Astrocyte (in vitro differentiated cells and primary cell): ENCODE measurements around the gene NPR1. TPM values are rescaled to one million over a fixed set of nuclear protein-coding genes. Genes with fewer than 3 reads are reported as not detected.
A peak's percentile ranks its signal among the peaks of the same experiment; 100 is the strongest.

ENCODE experiments used
- DNase-seq: peaks from one replicate; pipeline ENCODE4 v3.0.0-alpha.2; 2010; ENCODE audit warnings: low read depth
- FAIRE-seq: peaks from 2 replicates; lab custom pipeline; 2011; peaks lifted over from hg19 to GRCh38; lab: Jason Lieb, UNC
- H2AFZ ChIP-seq: 2 replicates; pipeline ENCODE4 v1.6.0; 2012; ENCODE audit warnings: low read depth, low read length, inconsistent platforms
- H3K27ac ChIP-seq: 2 replicates; pipeline ENCODE4 v1.5.1; 2011; ENCODE audit warnings: low read depth, low read length, inconsistent platforms
- H3K27me3 ChIP-seq: 2 replicates; pipeline ENCODE4 v1.6.0; 2011; ENCODE audit warnings: low read length, inconsistent platforms; ENCODE audit not compliant: insufficient read depth
- H3K36me3 ChIP-seq: 2 replicates; pipeline ENCODE4 v1.5.1; 2011; ENCODE audit warnings: low read length, inconsistent platforms; ENCODE audit not compliant: insufficient read depth
- H3K4me1 ChIP-seq: 2 replicates; pipeline ENCODE4 v1.5.1; 2011; ENCODE audit warnings: low read length, inconsistent platforms; ENCODE audit not compliant: insufficient read depth
- H3K4me2 ChIP-seq: 2 replicates; pipeline ENCODE4 v1.6.0; 2012; ENCODE audit warnings: low read length, inconsistent platforms
- H3K4me3 ChIP-seq: 2 replicates; pipeline ENCODE4 v1.5.1; 2011; ENCODE audit warnings: low read depth, mild to moderate bottlenecking, low read length, inconsistent platforms; ENCODE audit not compliant: insufficient read depth
- H3K79me2 ChIP-seq: 2 replicates; pipeline ENCODE4 v1.6.0; 2012; ENCODE audit warnings: mild to moderate bottlenecking, low read length, inconsistent platforms; ENCODE audit not compliant: insufficient read depth
- H3K9ac ChIP-seq: 2 replicates; pipeline ENCODE4 v1.6.0; 2012; ENCODE audit warnings: mild to moderate bottlenecking, low read length, inconsistent platforms
- H3K9me3 ChIP-seq: 2 replicates; pipeline ENCODE4 v1.5.1; 2012; ENCODE audit warnings: low read depth, mild to moderate bottlenecking, low read length, inconsistent platforms; ENCODE audit not compliant: insufficient read depth
- H4K20me1 ChIP-seq: 2 replicates; pipeline ENCODE4 v1.6.0; 2012; ENCODE audit warnings: low read length, inconsistent platforms; ENCODE audit not compliant: insufficient read depth
- H3K27ac Mint-ChIP-seq: one replicate; pipeline ENCODE4 v1.8.0; 2021; ENCODE audit warnings: mild to moderate bottlenecking, mixed read lengths; ENCODE audit not compliant: unreplicated experiment
- H3K27me3 Mint-ChIP-seq: one replicate; pipeline ENCODE4 v1.8.0; 2021; ENCODE audit warnings: low read depth, mixed read lengths; ENCODE audit not compliant: unreplicated experiment
- H3K36me3 Mint-ChIP-seq: one replicate; pipeline ENCODE4 v1.8.0; 2021; ENCODE audit warnings: low read depth, mixed read lengths; ENCODE audit not compliant: unreplicated experiment
- H3K4me1 Mint-ChIP-seq: one replicate; pipeline ENCODE4 v1.8.0; 2021; ENCODE audit warnings: low read depth, mixed read lengths; ENCODE audit not compliant: unreplicated experiment
- H3K4me3 Mint-ChIP-seq: one replicate; pipeline ENCODE4 v1.8.0; 2021; ENCODE audit warnings: mild to moderate bottlenecking, moderate library complexity, mixed read lengths; ENCODE audit not compliant: unreplicated experiment
- H3K9me3 Mint-ChIP-seq: one replicate; pipeline ENCODE4 v1.8.0; 2021; ENCODE audit warnings: mild to moderate bottlenecking, mixed read lengths; ENCODE audit not compliant: unreplicated experiment
- EZH2 ChIP-seq: IDR thresholded peaks from 2 replicates; pipeline ENCODE4 v1.6.1; 2012; ENCODE audit warnings: mild to moderate bottlenecking, low read length, inconsistent platforms; ENCODE audit not compliant: insufficient read depth
- total RNA-seq: library from RNA; stranded (reverse); gene quantifications from 2 replicates; pipeline ENCODE4 v1.2.1, GENCODE V29; 2021
- TF ChIP-seq, protein P1 (sequence below): IDR thresholded peaks from 2 replicates; pipeline ENCODE4 v1.5.1; 2011; ENCODE audit warnings: low read depth, mild to moderate bottlenecking, inconsistent platforms, low read length, moderate library complexity; ENCODE audit not compliant: insufficient read depth

Gene NPR1
- total RNA-seq, 1 donor from 2014 or later: 0.11 TPM

DNA sequence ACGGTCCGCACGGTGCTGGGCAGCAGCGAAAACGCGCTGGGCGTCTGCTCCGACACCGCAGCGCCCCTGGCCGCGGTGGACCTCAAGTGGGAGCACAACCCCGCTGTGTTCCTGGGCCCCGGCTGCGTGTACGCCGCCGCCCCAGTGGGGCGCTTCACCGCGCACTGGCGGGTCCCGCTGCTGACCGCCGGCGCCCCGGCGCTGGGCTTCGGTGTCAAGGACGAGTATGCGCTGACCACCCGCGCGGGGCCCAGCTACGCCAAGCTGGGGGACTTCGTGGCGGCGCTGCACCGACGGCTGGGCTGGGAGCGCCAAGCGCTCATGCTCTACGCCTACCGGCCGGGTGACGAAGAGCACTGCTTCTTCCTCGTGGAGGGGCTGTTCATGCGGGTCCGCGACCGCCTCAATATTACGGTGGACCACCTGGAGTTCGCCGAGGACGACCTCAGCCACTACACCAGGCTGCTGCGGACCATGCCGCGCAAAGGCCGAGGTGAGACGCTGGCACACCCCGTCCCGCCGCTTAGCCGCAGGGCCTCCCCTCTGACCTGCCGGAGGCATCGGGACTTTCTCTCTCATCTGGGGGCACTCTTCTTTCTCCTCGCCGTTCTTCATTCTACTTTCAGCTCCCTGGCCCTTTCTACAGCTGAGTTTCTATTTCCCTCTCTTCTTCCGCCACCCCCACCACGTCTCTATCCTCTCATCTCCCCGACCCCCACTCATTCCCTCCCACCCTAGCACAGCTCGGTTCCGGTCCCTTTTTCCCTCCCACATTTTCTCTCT, 1.0 kb downstream of the NPR1 start:
- Histone ChIP-seq H3K36me3 (no peaks in the 10 kb centered on the region), H3K27ac (no peak overlapping the region), H3K27me3 (peaks cover 43% of the 10 kb centered on the region), H3K79me2 (no peaks in the 10 kb centered on the region), H3K4me2 (peak overlapping the region; percentile 84), H2AFZ (peak overlapping the region; percentile 69), H3K9me3 (no peaks in the 10 kb centered on the region), H4K20me1 (no peaks in the 10 kb centered on the region), H3K4me1 (peaks cover 16% of the 10 kb centered on the region), H3K9ac (no peak overlapping the region), H3K4me3 (peak overlapping the region; percentile 44)
- H3K27me3 Mint-ChIP-seq: peaks cover 52% of the 10 kb centered on the region
- no peak for FAIRE-seq
- DNase-seq: no peak
- peak overlapping the region; percentile 22 for H3K4me3 Mint-ChIP-seq
- no peak overlapping the region for H3K27ac Mint-ChIP-seq
- TF ChIP-seq, protein P1, sequence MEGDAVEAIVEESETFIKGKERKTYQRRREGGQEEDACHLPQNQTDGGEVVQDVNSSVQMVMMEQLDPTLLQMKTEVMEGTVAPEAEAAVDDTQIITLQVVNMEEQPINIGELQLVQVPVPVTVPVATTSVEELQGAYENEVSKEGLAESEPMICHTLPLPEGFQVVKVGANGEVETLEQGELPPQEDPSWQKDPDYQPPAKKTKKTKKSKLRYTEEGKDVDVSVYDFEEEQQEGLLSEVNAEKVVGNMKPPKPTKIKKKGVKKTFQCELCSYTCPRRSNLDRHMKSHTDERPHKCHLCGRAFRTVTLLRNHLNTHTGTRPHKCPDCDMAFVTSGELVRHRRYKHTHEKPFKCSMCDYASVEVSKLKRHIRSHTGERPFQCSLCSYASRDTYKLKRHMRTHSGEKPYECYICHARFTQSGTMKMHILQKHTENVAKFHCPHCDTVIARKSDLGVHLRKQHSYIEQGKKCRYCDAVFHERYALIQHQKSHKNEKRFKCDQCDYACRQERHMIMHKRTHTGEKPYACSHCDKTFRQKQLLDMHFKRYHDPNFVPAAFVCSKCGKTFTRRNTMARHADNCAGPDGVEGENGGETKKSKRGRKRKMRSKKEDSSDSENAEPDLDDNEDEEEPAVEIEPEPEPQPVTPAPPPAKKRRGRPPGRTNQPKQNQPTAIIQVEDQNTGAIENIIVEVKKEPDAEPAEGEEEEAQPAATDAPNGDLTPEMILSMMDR: no peak
- peak; percentile 89 for TF ChIP-seq EZH2
- H3K36me3 Mint-ChIP-seq: no peaks in the 10 kb centered on the region
- H3K4me1 Mint-ChIP-seq: peaks cover 11% of the 10 kb centered on the region
- H3K9me3 Mint-ChIP-seq: peaks cover 2% of the 10 kb centered on the region

DNA sequence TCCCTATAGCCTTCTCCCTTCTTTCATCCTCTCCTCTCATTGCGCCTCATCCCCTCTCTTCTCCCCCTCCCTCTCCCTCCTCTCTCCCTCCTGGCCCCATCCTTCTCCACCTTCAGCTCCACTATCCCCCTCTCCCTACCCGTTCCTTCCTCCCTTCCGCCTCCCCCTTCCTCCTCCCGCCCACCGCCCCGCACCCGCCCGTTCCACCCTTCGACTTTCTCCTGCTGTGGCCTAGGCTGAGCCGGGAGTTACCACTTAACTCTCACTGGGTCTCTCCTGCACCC, 1.6 kb downstream of the NPR1 start:
- H3K79me2 ChIP-seq: no peaks in the 10 kb centered on the region
- FAIRE-seq: no peak
- H3K4me2 ChIP-seq: peak overlapping the region; percentile 84
- H3K36me3 Mint-ChIP-seq: no peaks in the 10 kb centered on the region
- H3K4me1 ChIP-seq: peaks cover 16% of the 10 kb centered on the region
- H3K36me3 ChIP-seq: no peaks in the 10 kb centered on the region
- peaks cover 52% of the 10 kb centered on the region for H3K27me3 Mint-ChIP-seq
- H4K20me1 ChIP-seq: no peaks in the 10 kb centered on the region
- no peak overlapping the region for H2AFZ ChIP-seq
- H3K27ac ChIP-seq: no peak overlapping the region
- no peak overlapping the region for H3K4me3 ChIP-seq
- H3K9me3 Mint-ChIP-seq: peaks cover 2% of the 10 kb centered on the region
- H3K27me3 ChIP-seq: peaks cover 44% of the 10 kb centered on the region
- no peaks in the 10 kb centered on the region for H3K9me3 ChIP-seq
- no peak overlapping the region for H3K9ac ChIP-seq
- DNase-seq: no peak
- H3K27ac Mint-ChIP-seq: no peak overlapping the region
- peak overlapping the region; percentile 69 for H3K4me3 Mint-ChIP-seq
- no peak for TF ChIP-seq EZH2
- TF ChIP-seq, protein P1: no peak
- peaks cover 13% of the 10 kb centered on the region for H3K4me1 Mint-ChIP-seq

DNA sequence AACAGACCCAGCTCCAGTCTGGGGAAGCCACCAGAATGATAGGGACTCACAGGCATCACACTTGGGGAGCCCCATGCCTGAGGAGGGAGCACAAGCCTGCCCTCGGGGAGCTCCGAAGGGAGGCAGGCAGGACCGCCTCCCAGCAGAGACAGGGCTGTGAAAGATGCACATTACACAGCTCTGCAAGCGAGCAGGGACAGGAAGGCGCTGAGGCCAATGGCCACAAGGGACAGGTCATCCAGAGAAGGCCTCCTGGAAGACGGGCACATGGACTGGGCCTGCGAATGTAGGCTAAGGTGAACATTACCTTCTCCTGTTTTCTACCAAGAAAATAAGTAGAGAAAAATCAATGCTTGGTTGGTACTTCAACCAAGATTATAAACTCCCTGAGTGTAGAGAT, 4.2 kb downstream of the NPR1 start:
- Mint-ChIP-seq H3K36me3 (no peaks in the 10 kb centered on the region), H3K4me1 (peaks cover 14% of the 10 kb centered on the region), H3K27ac (no peak overlapping the region), H3K9me3 (peaks cover 2% of the 10 kb centered on the region), H3K27me3 (peaks cover 56% of the 10 kb centered on the region), H3K4me3 (no peak overlapping the region)
- Histone ChIP-seq H3K79me2 (no peaks in the 10 kb centered on the region), H3K9me3 (no peaks in the 10 kb centered on the region), H3K27me3 (peaks cover 48% of the 10 kb centered on the region), H3K4me2 (no peak overlapping the region), H3K4me3 (no peak overlapping the region), H3K4me1 (peaks cover 16% of the 10 kb centered on the region), H3K27ac (no peak overlapping the region), H2AFZ (no peak overlapping the region), H4K20me1 (no peaks in the 10 kb centered on the region), H3K9ac (no peak overlapping the region), H3K36me3 (no peaks in the 10 kb centered on the region)
- DNase-seq (no peak), FAIRE-seq (no peak)
- TF ChIP-seq EZH2: no peak
- TF ChIP-seq, protein P1: no peak
